Hepatocyte (in vitro differentiated cells): Measurements from ENCODE around the gene ESYT3.

Experiments used
- CTCF ChIP-seq: fragments of 200-600 bp; sonication (generic); IDR thresholded peaks from 2 replicates; pipeline ENCODE4 v1.5.1; 2016; ENCODE audit warnings: antibody characterized with exemption, mild to moderate bottlenecking; ENCODE audit not compliant: poor library complexity
- EZH2 ChIP-seq: fragments of 200-600 bp; sonication (generic); IDR thresholded peaks from 2 replicates; pipeline ENCODE4 v1.6.1; 2016; ENCODE audit warnings: antibody characterized with exemption, mild to moderate bottlenecking, borderline replicate concordance
- EZH2phosphoT487 ChIP-seq: fragments of 200-600 bp; sonication (generic); IDR thresholded peaks from one replicate; pipeline ENCODE4 v1.6.1; 2018; ENCODE audit warnings: antibody characterized with exemption, mild to moderate bottlenecking, low read depth, moderate library complexity; ENCODE audit not compliant: unreplicated experiment, severe bottlenecking

- TF ChIP-seq CTCF (no peak), EZH2 (no peak), EZH2phosphoT487 (no peak)
These were observed at the start of gene ESYT3 for GRCh38 chr3:138434276-138434874.
